ENCODE results near the gene NLRP6.

The NLRP6 gene

GRCh38 chr11:299081-299891 is 21.1 kb downstream of the NLRP6 start, which contains the start of gene IFITM5:
IFITM5 (minus strand) TSS chr11:299526; CDS start chr11:299490, 36 bp downstream.
- H3K4me3 ChIP-seq (replicated peaks; ENCODE audit: low read depth, low read length): no peak within 1 kb of the TSS
- TF ChIP-seq, protein P1, sequence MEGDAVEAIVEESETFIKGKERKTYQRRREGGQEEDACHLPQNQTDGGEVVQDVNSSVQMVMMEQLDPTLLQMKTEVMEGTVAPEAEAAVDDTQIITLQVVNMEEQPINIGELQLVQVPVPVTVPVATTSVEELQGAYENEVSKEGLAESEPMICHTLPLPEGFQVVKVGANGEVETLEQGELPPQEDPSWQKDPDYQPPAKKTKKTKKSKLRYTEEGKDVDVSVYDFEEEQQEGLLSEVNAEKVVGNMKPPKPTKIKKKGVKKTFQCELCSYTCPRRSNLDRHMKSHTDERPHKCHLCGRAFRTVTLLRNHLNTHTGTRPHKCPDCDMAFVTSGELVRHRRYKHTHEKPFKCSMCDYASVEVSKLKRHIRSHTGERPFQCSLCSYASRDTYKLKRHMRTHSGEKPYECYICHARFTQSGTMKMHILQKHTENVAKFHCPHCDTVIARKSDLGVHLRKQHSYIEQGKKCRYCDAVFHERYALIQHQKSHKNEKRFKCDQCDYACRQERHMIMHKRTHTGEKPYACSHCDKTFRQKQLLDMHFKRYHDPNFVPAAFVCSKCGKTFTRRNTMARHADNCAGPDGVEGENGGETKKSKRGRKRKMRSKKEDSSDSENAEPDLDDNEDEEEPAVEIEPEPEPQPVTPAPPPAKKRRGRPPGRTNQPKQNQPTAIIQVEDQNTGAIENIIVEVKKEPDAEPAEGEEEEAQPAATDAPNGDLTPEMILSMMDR (IDR thresholded peaks at IDR 0.05; ENCODE audit: low read depth, low read length, missing control alignments): no peak
- no peak for DNase-seq (ENCODE audit: extremely low read depth, low read depth)

DNA sequence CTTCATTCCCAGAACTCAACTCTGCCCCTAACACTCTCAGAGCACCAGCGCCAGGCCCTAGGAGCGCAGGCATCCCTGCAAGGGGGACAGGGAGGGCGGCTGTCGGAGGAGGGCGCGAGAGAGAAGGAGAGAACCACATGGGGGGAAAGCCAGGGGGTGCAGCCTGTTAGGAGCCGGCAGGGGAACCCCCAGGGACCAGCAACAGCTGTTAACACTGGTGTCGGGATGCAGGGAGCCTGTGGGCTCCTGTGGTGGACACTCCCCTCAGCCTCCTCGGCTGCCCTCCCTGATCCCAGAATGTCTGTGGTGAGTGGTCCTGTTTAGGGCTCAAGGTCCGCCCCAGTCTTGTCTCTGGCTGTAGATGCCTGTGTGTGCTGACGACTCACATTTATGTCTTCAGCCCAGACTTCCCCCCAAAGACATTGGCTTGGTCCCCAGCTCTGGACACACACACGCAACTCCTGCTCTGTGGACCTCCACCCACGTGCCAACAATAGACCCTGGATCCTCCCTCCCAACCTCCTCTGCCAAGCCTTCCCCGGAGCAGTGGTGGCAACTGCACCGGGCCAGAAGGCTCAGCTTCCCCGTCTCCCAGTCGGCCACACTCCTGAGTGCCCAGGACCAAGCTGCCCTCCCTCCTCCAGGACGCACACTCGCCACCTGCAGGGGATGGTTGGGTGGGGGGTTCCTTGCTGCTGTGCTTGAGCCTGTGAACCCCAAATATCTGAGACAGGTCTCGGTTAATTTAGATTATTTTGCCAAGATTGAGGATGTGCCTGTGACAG is 21.9 kb downstream of the NLRP6 start:
- TF ChIP-seq, protein P1 (IDR thresholded peaks at IDR 0.05; ENCODE audit: low read depth, low read length, missing control alignments): peak; percentile 42
- no peak overlapping the region for H3K4me3 ChIP-seq (replicated peaks; ENCODE audit: low read depth, low read length)
- no peak for DNase-seq (ENCODE audit: extremely low read depth, low read depth)

DNA sequence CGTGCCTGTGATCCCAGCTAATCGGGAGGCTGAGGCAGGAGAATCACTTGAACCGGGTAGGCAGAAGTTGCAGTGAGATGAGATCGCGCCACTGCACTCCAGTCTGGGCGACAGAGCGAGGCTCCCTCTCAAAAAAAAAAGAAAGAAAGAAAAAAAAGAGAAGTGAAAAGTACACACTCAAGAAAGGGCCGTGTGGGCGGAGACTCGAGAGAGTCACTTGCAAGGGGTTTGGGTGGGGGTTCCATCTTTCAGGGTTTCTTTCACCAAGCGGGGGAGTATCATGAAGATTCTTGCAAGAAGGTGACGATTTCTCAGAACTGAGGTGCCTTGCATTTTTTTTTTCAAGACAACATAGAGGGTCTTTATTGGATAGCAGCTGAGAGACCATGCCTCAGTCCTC is 25.2 kb downstream of the NLRP6 start:
- H3K4me3 ChIP-seq (replicated peaks; ENCODE audit: low read depth, low read length): no peak overlapping the region
- DNase-seq (ENCODE audit: extremely low read depth, low read depth): no peak
- TF ChIP-seq, protein P1 (IDR thresholded peaks at IDR 0.05; ENCODE audit: low read depth, low read length, missing control alignments): no peak

DNA sequence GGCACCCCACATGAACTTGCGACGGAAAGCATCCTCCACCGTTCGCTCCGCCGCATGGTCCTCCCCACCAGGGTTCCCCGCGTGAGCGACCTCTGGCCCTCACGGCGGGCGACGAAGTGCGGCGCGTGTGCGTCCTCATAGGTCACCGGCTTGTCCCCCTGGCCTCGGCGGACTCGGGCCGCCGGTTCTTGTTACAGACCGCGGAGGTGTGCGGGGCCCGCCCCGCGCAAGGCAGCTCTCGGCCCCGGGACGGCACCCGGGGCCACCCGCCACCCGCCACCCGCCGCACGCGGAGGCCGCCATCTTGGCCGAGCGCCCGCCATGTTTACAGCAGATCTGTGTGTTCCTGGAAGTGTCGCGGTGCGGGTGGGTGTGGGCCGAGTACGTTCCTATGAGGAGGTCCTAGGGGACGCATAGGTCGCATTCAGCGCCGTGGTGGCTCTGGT is 25.9 kb downstream of the NLRP6 start:
- no peak overlapping the region for H3K4me3 ChIP-seq (replicated peaks; ENCODE audit: low read depth, low read length)
- no peak for DNase-seq (ENCODE audit: extremely low read depth, low read depth)
- TF ChIP-seq, protein P1 (IDR thresholded peaks at IDR 0.05; ENCODE audit: low read depth, low read length, missing control alignments): no peak

DNA sequence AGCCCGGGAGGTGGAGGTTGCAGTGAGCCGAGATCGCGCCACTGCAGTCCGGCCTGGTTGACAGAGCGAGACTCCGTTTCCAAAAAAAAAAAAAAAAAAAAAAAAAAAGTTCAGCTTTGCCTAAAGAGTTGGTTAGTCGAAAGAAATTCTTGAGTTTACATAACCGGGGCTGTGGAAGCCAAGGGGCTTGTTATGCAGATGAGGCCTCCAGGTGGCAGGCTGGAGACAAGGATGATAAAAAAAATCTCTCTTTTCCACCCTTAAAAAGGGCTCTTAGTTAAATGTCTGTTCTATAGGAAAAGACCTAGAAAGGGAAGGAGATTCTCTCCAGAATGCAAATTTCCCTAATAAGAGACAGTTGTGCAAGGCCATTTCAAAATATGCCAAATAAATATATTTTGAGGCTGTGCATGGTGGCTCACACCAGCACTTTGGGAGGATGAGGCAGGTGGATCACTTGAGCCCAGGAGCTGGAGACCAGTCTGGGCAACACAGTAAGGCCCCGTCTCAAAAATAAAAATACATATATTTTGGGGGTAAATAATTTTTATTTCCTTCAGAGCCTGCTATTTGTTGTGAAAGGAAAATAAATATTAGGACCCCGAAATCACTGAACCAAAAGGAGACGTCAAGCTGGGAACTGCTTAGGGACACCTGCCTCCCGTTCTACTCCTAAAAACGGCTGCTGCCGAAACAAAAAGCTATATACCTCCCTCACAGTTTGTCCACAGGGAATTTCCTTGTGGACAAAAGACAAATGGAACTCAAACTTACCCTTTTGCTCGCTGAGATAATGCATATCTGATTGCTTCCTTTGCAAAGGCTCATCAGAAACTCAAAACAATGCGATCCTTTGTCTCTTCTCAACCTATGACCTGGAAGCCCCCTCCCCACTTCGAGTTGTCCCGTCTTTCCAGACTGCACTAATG is 27.0 kb downstream of the NLRP6 start:
- no peak overlapping the region for H3K4me3 ChIP-seq (replicated peaks; ENCODE audit: low read depth, low read length)
- TF ChIP-seq, protein P1 (IDR thresholded peaks at IDR 0.05; ENCODE audit: low read depth, low read length, missing control alignments): peak; percentile 69
- no peak for DNase-seq (ENCODE audit: extremely low read depth, low read depth)

DNA sequence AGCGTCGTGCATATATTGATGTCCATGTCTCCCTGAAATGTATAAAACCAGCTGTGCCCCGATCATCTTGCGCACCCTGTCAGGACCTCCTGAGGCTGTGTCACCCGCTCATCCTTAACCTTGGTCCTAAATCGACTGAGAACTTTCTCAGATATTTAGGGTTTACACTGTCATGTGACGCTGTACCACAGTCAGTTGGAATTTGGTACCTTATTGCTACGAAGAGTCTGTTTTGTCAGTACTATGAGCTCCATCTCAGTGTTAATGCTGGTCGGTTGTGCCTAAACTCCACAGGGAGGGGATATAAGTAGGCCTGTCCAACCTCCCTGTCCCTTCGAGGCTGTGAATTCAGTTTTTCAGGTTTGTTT is 27.6 kb downstream of the NLRP6 start:
- TF ChIP-seq, protein P1 (IDR thresholded peaks at IDR 0.05; ENCODE audit: low read depth, low read length, missing control alignments): no peak
- no peak for DNase-seq (ENCODE audit: extremely low read depth, low read depth)
- H3K4me3 ChIP-seq (replicated peaks; ENCODE audit: low read depth, low read length): no peak overlapping the region

All from HFF-Myc (cell line).